ENCODE results near the gene ZNF319. TPM values are rescaled to one million over a fixed set of nuclear protein-coding genes. Genes with fewer than 3 reads are reported as not detected.

ZNF319 gene
- total and polyA plus RNA-seq, 10 of the 15 experiments (the other 5 are each of a cell fraction or from before 2014, with no cell fraction given): 0.29 to 7.4 (median 1.7) TPM

DNA sequence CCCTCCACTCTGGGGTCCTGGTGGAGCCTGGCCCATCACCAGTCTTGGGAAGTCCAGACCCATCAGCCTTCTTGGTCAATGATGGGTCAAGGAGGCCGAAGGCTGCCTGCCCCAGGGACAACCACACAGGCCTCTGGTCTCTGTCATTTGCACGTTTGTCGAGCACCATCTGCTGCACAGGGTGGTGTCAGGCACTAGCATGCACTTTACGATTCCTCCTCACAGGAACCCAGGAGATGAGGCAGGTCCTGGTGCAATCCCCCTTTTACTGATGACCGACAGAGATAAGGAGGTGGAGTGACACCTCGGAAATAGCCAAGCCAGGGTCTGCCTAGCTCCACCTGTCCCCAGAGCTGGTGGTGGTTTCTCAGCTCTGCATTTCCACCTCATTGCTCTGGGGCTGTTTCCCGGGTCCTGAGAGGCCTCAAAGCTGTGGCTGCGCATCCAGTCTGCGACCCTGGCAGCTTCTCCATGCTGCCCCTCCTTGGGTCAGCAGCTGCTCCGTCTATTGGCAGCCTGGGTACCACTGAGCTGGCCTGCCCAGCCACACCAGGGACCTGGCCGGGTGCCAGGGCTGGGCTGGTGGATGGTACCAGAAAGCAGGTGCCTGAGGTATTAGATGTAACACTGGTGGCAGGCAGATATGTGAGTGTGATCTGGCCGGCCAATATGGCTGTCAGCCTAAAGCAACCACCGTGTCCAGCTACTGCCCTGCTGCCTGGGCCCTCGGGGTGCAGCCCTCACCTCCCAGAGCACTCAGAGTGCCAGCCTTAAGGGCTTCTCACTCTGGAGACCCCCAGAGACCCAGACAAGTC lies 35.1 kb upstream of the ZNF319 start (continued):
- TF ChIP-seq, protein P1, sequence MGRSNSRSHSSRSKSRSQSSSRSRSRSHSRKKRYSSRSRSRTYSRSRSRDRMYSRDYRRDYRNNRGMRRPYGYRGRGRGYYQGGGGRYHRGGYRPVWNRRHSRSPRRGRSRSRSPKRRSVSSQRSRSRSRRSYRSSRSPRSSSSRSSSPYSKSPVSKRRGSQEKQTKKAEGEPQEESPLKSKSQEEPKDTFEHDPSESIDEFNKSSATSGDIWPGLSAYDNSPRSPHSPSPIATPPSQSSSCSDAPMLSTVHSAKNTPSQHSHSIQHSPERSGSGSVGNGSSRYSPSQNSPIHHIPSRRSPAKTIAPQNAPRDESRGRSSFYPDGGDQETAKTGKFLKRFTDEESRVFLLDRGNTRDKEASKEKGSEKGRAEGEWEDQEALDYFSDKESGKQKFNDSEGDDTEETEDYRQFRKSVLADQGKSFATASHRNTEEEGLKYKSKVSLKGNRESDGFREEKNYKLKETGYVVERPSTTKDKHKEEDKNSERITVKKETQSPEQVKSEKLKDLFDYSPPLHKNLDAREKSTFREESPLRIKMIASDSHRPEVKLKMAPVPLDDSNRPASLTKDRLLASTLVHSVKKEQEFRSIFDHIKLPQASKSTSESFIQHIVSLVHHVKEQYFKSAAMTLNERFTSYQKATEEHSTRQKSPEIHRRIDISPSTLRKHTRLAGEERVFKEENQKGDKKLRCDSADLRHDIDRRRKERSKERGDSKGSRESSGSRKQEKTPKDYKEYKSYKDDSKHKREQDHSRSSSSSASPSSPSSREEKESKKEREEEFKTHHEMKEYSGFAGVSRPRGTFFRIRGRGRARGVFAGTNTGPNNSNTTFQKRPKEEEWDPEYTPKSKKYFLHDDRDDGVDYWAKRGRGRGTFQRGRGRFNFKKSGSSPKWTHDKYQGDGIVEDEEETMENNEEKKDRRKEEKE (IDR thresholded peaks at IDR 0.05): no peak
- no peak for TF ChIP-seq POLR2AphosphoS5 (IDR thresholded peaks at IDR 0.05; ENCODE audit: low read length)
- no peak for TF ChIP-seq PAX5 (IDR thresholded peaks at IDR 0.05; ENCODE audit: borderline replicate concordance, low read depth, low read length)
- TF ChIP-seq IKZF1 (conservative IDR thresholded peaks at IDR 0.05): no peak

DNA sequence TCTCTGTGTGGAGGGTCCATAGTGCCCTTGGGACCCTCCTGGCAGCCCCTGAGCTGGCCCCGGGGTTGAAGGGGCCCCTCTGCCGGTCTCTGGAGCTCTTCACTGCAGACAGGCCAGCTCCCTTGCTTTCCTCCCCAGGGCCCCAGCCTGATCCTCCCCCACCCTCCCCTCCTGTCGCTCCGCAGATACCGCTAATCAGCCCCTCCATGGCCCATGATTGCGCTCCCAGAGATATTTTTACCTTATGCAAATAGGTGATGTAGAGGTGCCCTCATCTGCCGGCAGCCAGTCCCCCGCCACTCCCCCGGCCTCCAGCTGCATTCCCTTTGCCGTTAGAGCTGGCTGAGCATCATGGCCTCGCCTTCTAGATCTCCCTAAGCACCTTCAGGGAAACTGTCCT lies 34.3 kb upstream of the ZNF319 start:
- H3K4me2 ChIP-seq (ENCODE audit: control insufficient read depth, insufficient read depth): no peak overlapping the region
- intact Hi-C loops (cut with micrococcal nuclease; ENCODE audit: unreplicated experiment): no loop called here
- H4K20me1 ChIP-seq (ENCODE audit: control insufficient read depth, insufficient read depth): no peaks in the 10 kb centered on the region
- H2AFZ ChIP-seq (ENCODE audit: control insufficient read depth, low read depth, low read length): no peak overlapping the region
- H3K36me3 ChIP-seq (ENCODE audit: control insufficient read depth in 2 of 2, insufficient read depth in 2 of 2, low read length in 1 of 2): no peaks in the 10 kb centered on the region
- RAD21 ChIA-PET (ENCODE audit: unreplicated experiment): interaction anchor here (1.0 to 1.5 kb wide), 2 partner anchors 13 to 92 kb away, joined by 3 to 4 read pairs; no protein-coding TSS in a partner anchor
- H3K27me3 ChIP-seq (replicated peaks in 1 of 2; ENCODE audit: control insufficient read depth in 2 of 2, insufficient read depth in 2 of 2, low read length in 1 of 2): no peaks in the 10 kb centered on the region; a peak in 1 of 4 replicates
- no peak overlapping the region for H3K4me3 ChIP-seq
- H3K9me3 ChIP-seq (replicated peaks; ENCODE audit: control insufficient read depth, insufficient read depth, low read length): no peaks in the 10 kb centered on the region
- H3K9ac ChIP-seq (ENCODE audit: control insufficient read depth, insufficient read depth, low read length): no peak overlapping the region
- H3K79me2 ChIP-seq (ENCODE audit: control insufficient read depth, insufficient read depth, low read length): no peaks in the 10 kb centered on the region
- SMC1A ChIA-PET (ENCODE audit: uncharacterized antibody, unreplicated experiment): interaction anchor here (0.8 to 1.3 kb wide), 3 partner anchors 27 to 91 kb away, joined by 4 read pairs; no protein-coding TSS in a partner anchor
- BruUV-seq (replicated peaks): no TSS peak
- CTCF ChIA-PET: interaction anchor here (0.6 to 1.4 kb wide), 2 partner anchors 63 to 256 kb away, joined by 3 to 7 read pairs; no protein-coding TSS in a partner anchor
- H3K4me1 ChIP-seq (ENCODE audit: control insufficient read depth, insufficient read depth, low read length): no peaks in the 10 kb centered on the region
- no peak for DNase-seq (ENCODE audit: low read depth, low spot score)
- ATAC-seq: no peak
- WGBS (ENCODE audit: insufficient coverage, insufficient replicate concordance, low lambda C conversion rate, missing lambda C conversion rate): 4% methylated on average over 11 of the region's 11 CpGs
- in situ Hi-C loops (cut with MboI): no loop called here
- FAIRE-seq: no peak
- POLR2A ChIA-PET: no interaction called here
- H3K27ac ChIP-seq (ENCODE audit: control insufficient read depth, insufficient read depth): no peak overlapping the region
- TF ChIP-seq EED (IDR thresholded peaks at IDR 0.05; ENCODE audit: low read depth) (no peak), ZBED1 (IDR thresholded peaks at IDR 0.05; ENCODE audit: borderline replicate concordance) (no peak), ELK1 (IDR thresholded peaks at IDR 0.05; ENCODE audit: low read depth, low read length) (no peak), RELA (IDR thresholded peaks at IDR 0.05; ENCODE audit: borderline replicate concordance, partially characterized antibody) (no peak), MYB (IDR thresholded peaks at IDR 0.05; ENCODE audit: borderline replicate concordance, low read depth, low read length) (no peak), MEF2A (IDR thresholded peaks at IDR 0.05; ENCODE audit: insufficient read depth, low read depth, low read length) (no peak), NR2C1 (IDR thresholded peaks at IDR 0.05) (no peak), CBX3 (IDR thresholded peaks at IDR 0.05; ENCODE audit: borderline replicate concordance, low read depth) (no peak), PAX8 (IDR thresholded peaks at IDR 0.05) (no peak), NBN (IDR thresholded peaks at IDR 0.05) (no peak), SMAD5 (IDR thresholded peaks at IDR 0.05; ENCODE audit: low read depth) (no peak), TCF7 (IDR thresholded peaks at IDR 0.05; ENCODE audit: borderline replicate concordance) (no peak)
- TF ChIP-seq, protein P2, sequence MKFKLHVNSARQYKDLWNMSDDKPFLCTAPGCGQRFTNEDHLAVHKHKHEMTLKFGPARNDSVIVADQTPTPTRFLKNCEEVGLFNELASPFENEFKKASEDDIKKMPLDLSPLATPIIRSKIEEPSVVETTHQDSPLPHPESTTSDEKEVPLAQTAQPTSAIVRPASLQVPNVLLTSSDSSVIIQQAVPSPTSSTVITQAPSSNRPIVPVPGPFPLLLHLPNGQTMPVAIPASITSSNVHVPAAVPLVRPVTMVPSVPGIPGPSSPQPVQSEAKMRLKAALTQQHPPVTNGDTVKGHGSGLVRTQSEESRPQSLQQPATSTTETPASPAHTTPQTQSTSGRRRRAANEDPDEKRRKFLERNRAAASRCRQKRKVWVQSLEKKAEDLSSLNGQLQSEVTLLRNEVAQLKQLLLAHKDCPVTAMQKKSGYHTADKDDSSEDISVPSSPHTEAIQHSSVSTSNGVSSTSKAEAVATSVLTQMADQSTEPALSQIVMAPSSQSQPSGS (IDR thresholded peaks at IDR 0.05; ENCODE audit: low read length): no peak

Measured in GM12878 (cell line).